ENCODE data around the gene ADK. TPM values are rescaled to one million over a fixed set of nuclear protein-coding genes. Genes with fewer than 3 reads are reported as not detected.

The ADK gene
- 10 to 100 TPM; 54.2 to 92.5 (median 63.5) TPM for total RNA-seq
- long read RNA-seq, transcript ADK-202 (11 exons, 2,083 nt): major isoform, 14 of 29 reads
- long read RNA-seq, partial matches to known transcripts: 6 of 29 reads
- long read RNA-seq, other reads (novel, unspliced or antisense): 6 of 29 reads

- 0% methylated on average over 15 of the region's 57 CpGs for WGBS (ENCODE audit: insufficient coverage, low coverage, low lambda C conversion rate, missing lambda C conversion rate)
- Histone ChIP-seq H3K36me3 (no peaks in the 10 kb centered on the region), H3K9me3 (no peaks in the 10 kb centered on the region), H3K27ac (peak within 1 kb of the TSS; percentile 82 to 95 (median 86)), H3K4me1 (peaks cover 0 to 23% (median 3%) of the 10 kb centered on the region in 4 donors), H3K27me3 (no peaks in the 10 kb centered on the region), H3K4me3 (peak within 1 kb of the TSS; percentile 83 to 89 (median 88))
- DNase-seq (peak; percentile 99 to 100 (median 100)), ATAC-seq (peak; percentile 95 to 97 (median 96))
- intact Hi-C loops (cut with DNase I): no loop called here
- TF ChIP-seq POLR2A (IDR thresholded peaks at IDR 0.05): peak; percentile 65
- TF ChIP-seq, protein P1, sequence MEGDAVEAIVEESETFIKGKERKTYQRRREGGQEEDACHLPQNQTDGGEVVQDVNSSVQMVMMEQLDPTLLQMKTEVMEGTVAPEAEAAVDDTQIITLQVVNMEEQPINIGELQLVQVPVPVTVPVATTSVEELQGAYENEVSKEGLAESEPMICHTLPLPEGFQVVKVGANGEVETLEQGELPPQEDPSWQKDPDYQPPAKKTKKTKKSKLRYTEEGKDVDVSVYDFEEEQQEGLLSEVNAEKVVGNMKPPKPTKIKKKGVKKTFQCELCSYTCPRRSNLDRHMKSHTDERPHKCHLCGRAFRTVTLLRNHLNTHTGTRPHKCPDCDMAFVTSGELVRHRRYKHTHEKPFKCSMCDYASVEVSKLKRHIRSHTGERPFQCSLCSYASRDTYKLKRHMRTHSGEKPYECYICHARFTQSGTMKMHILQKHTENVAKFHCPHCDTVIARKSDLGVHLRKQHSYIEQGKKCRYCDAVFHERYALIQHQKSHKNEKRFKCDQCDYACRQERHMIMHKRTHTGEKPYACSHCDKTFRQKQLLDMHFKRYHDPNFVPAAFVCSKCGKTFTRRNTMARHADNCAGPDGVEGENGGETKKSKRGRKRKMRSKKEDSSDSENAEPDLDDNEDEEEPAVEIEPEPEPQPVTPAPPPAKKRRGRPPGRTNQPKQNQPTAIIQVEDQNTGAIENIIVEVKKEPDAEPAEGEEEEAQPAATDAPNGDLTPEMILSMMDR (IDR thresholded peaks at IDR 0.05): peak in 3 of 4 donors; percentile 5 to 29 (median 19)
These were observed at the start of gene ADK for GRCh38 chr10:74150990-74151878. ADK (plus strand) TSS chr10:74151221; CDS start chr10:74151279, 58 bp downstream.

DNA sequence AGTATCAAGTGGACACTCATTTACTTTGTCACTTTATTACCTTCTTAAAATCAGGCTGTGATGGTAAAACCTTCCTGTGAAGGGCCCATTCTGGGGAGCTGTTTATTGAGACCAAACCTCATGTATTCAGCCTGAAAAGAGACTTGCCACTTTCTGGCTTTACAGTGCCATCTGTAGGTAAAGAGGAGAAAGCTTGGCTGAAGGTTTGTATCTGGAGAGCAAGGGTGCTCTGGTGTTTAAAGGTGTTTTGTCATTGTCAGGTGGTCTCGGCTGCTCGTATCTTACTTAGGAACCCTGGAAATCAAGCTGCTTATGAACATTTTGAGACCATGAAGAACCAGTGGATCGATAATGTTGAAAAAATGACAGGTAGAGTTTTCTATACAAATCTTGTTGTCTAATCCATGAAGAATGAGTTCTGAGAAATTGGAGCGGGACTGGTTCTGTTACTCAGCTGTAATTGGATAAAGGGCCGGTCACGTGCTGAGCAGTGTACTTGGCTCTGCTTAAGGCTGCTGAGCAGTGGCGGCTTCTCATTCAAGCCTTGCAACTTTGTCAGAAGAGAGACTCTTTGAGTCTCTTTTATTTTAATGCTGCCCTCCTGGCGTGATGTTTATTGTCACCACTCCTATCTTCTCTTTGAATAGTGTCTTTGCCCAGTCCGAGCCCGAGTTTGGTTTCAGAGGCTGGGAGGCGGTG, 47.3 kb upstream of the ADK start:
- no peak for TF ChIP-seq POLR2A (IDR thresholded peaks at IDR 0.05)
- TF ChIP-seq, protein P1 (IDR thresholded peaks at IDR 0.05): peak; percentile 34 to 57 (median 45)
- intact Hi-C loops (cut with DNase I): no loop called here
- no peaks in the 10 kb centered on the region for H3K4me1 ChIP-seq
- 77% methylated on average over 8 of the region's 11 CpGs for WGBS (ENCODE audit: insufficient coverage, low coverage, low lambda C conversion rate, missing lambda C conversion rate)
- H3K9me3 ChIP-seq: no peaks in the 10 kb centered on the region
- H3K36me3 ChIP-seq: peaks cover 0 to 41% (median 14%) of the 10 kb centered on the region in 4 donors
- DNase-seq (no peak), ATAC-seq (peak; percentile 61 to 67 (median 63))
- H3K4me3 ChIP-seq: no peak overlapping the region
- H3K27ac ChIP-seq: no peak overlapping the region
- no peaks in the 10 kb centered on the region for H3K27me3 ChIP-seq

- no peaks in the 10 kb centered on the region for H3K27me3 ChIP-seq
- no peak overlapping the region for H3K27ac ChIP-seq
- ATAC-seq (no peak), DNase-seq (no peak)
- peaks cover 0 to 49% (median 18%) of the 10 kb centered on the region in 4 donors for H3K36me3 ChIP-seq
- WGBS (ENCODE audit: insufficient coverage, low coverage, low lambda C conversion rate, missing lambda C conversion rate): 85% methylated on average over 4 of the region's 5 CpGs
- H3K4me1 ChIP-seq: no peaks in the 10 kb centered on the region
- no peak overlapping the region for H3K4me3 ChIP-seq
- H3K9me3 ChIP-seq: no peaks in the 10 kb centered on the region
- intact Hi-C loops (cut with DNase I): no loop called here
- no peak for TF ChIP-seq POLR2A (IDR thresholded peaks at IDR 0.05)
- TF ChIP-seq, protein P1 (IDR thresholded peaks at IDR 0.05): no peak
These were observed 46.5 kb upstream of the ADK start for GRCh38 chr10:74104480-74104879.

- H3K36me3 ChIP-seq: peaks cover 0 to 52% (median 20%) of the 10 kb centered on the region in 4 donors
- H3K27ac ChIP-seq: no peak overlapping the region
- no peak for ATAC-seq
- no peaks in the 10 kb centered on the region for H3K27me3 ChIP-seq
- no peak overlapping the region for H3K4me3 ChIP-seq
- H3K9me3 ChIP-seq: no peaks in the 10 kb centered on the region
- H3K4me1 ChIP-seq: no peaks in the 10 kb centered on the region
- intact Hi-C loops (cut with DNase I): no loop called here
- DNase-seq: no peak
- TF ChIP-seq POLR2A (IDR thresholded peaks at IDR 0.05): no peak
- TF ChIP-seq, protein P1 (IDR thresholded peaks at IDR 0.05): no peak
- WGBS (ENCODE audit: insufficient coverage, low coverage, low lambda C conversion rate, missing lambda C conversion rate): 65% methylated on average over 4 of the region's 8 CpGs
These were observed 46.0 kb upstream of the ADK start for GRCh38 chr10:74104996-74105395.

All from right lobe of liver (tissue), 6 donors.